ENCODE data around the gene ABCD1.

DNA sequence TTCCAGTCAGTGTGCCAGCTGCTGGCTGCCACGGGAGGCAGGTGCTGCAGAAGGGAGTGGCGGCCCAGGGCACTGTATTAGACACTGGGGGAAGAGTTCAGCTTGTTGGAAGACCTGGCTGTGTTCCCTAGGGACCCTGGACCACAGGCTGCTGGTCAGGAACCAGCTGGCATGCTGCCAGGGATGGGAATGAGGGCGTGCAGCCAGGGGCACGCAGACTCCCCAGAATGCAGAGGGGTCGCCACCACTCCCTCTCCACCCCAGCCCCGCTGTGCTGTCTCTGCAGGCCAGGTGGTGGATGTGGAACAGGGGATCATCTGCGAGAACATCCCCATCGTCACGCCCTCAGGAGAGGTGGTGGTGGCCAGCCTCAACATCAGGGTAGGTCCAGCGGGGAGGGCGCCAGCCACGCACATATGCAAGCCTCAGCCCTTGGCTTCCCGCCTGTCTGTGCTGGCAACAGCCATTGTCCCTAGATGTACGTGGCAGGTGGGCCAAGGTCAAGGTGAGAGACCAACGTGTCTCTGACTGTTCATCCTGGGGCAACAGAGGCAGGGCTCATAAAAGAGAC is 12.3 kb downstream of the ABCD1 start:
- TF ChIP-seq, protein P1, sequence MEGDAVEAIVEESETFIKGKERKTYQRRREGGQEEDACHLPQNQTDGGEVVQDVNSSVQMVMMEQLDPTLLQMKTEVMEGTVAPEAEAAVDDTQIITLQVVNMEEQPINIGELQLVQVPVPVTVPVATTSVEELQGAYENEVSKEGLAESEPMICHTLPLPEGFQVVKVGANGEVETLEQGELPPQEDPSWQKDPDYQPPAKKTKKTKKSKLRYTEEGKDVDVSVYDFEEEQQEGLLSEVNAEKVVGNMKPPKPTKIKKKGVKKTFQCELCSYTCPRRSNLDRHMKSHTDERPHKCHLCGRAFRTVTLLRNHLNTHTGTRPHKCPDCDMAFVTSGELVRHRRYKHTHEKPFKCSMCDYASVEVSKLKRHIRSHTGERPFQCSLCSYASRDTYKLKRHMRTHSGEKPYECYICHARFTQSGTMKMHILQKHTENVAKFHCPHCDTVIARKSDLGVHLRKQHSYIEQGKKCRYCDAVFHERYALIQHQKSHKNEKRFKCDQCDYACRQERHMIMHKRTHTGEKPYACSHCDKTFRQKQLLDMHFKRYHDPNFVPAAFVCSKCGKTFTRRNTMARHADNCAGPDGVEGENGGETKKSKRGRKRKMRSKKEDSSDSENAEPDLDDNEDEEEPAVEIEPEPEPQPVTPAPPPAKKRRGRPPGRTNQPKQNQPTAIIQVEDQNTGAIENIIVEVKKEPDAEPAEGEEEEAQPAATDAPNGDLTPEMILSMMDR (IDR thresholded peaks at IDR 0.05) = no peak
- TF ChIP-seq POLR2A (IDR thresholded peaks at IDR 0.05) (no peak), EP300 (IDR thresholded peaks at IDR 0.05) (no peak), POLR2AphosphoS5 (IDR thresholded peaks at IDR 0.05) (no peak)
